GM19463 (cell line): Measurements from ENCODE around the gene UBAP2.

Experiments used
- ATAC-seq: cut with Tn5 transposase; IDR thresholded peaks from one replicate; pipeline ENCODE4 v1.9.1; 2021; ENCODE audit warnings: mild to moderate bottlenecking, moderate library complexity; ENCODE audit not compliant: unreplicated experiment

UBAP2 gene

DNA sequence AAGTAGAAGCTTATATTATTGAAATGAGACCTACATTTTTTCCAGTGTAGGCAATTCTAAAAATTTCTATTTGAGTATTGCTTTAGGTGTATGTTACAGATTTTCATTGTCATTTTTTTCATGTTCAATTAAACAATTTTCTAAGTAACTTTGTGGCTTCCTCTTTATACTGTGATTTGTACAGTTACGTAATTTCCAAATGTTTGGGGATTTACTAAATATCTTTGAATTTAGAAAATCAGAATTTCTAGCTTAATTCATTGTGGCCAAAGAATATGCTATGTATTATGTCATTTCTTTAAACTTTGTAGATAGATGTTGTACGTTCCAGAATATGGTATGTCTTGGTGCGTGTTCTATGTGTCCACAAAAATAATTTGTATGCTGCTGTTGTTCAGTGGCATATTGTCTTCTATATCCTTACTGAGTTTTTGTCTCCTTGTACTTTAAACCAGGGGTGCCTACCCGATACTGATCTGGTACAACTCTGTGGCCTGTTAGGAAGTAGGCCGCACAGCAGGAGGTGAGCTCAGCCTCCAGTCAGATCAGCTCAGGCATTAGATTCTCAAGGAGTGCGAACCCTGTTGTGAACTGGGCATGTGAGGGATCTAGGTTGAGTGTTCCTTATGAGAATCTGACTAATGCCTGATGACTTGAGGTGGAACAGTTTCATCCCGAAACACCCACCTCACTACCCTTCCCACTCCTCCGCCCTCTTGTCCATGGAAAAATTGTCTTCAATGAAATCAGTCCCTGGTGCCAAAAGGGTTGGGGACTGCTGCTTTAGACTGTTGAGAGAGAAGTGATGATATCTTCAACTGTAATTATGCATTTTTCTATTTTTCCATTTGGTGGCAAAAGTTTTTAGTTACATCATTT lies 168.2 kb downstream of the UBAP2 start:
- no peak for ATAC-seq

- ATAC-seq, result no peak
Observed at GRCh38 chr9:33878691-33879366, 169.9 kb downstream of the UBAP2 start.

DNA sequence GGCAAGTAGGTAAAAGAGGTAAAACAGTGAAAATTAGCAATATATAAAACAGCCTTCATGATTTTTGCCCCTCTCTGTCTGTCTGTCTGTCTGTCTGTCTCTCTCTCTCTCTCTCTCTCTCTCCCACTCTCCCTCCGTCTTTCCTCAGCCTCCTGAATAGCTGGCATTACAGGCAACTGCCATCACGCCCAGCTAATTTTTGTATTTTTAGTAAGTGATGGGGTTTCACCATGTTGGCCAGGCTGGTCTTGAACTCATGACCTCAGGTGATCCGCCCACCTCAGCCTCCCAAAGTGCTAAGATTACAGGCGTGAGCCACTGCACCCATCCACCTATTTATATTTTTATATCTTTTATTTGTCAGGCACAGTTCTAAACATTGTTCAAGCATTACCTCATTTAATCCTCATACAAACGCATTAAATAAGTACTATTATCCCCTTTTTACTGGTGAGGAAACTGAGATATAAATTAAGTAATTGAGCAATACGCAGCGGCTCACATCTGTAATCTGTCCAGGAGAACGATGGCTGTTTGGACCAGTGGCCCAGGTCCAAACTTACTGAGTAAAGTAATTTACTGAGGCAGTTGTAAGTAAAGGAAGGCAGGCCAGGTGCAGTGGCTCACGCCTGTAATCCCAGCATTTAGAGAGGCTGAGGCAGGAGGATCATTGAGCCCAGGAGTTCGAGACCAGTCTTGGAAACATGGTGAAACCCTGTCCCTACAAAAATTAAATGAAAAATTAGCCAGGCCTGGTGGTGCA lies 170.8 kb downstream of the UBAP2 start:
- no peak for ATAC-seq
